SK-N-SH (cell line): ENCODE data around the gene CAMTA2. TPM values are rescaled to one million over a fixed set of nuclear protein-coding genes. Genes with fewer than 3 reads are reported as not detected.

Experiments used
- CTCF ChIA-PET: fragments of 300-600, 350-600 bp; formaldehyde crosslinking; extraction: SDS; loops from one replicate; lab custom pipeline; 2021; lab: Yijun Ruan, JAX
- POLR2A ChIA-PET: fragments of 350-600 bp; sonication (Branson Sonifier 250); formaldehyde crosslinking; extraction: SDS; loops from one replicate; lab custom pipeline; 2020; ENCODE audit warnings: antibody characterized with exemption, inconsistent platforms; lab: Yijun Ruan, JAX
- DNase-seq: peaks from one replicate; pipeline ENCODE4 v3.0.0; 2012
- H2AFZ ChIP-seq: fragments of 200-600 bp; sonication (generic); 2 replicates; pipeline ENCODE4 v1.8.1; 2016; ENCODE audit warnings: antibody characterized with exemption, mild to moderate bottlenecking, low read depth
- H3F3A ChIP-seq: fragments of 200-600 bp; sonication (generic); replicated peaks from 2 replicates; pipeline ENCODE3; 2016; ENCODE audit warnings: antibody characterized with exemption, mild to moderate bottlenecking; ENCODE audit not compliant: insufficient read depth
- H3K27ac ChIP-seq, 2 experiments: fragments of 200-500 bp in 1 of 2; fragments of 200-600 bp in 1 of 2; sonication (Bioruptor generic) in 1 of 2; sonication (generic), shearing (Covaris generic) in 1 of 2; 2 replicates each; pipeline versions ENCODE4 v1.5.1 to v1.6.1; 2014 to 2016; ENCODE audit warnings: low read depth in 2 of 2, inconsistent platforms in 1 of 2, low read length in 1 of 2, mild to moderate bottlenecking in 1 of 2, mixed read lengths in 1 of 2
- H3K27me3 ChIP-seq: fragments of 200-600 bp; sonication (generic), shearing (Covaris generic); 2 replicates; pipeline ENCODE4 v1.6.1; 2016; ENCODE audit warnings: mixed run types; ENCODE audit not compliant: insufficient read depth
- H3K36me3 ChIP-seq, 2 experiments: fragments of 200-500 bp in 1 of 2; fragments of 200-600 bp in 1 of 2; sonication (Bioruptor generic) in 1 of 2; sonication (generic) in 1 of 2; replicated peaks in 1 of 2; 2 replicates each; pipeline versions ENCODE3 to v1.5.1; 2014 to 2016; ENCODE audit warnings: low read length in 1 of 2, mild to moderate bottlenecking in 1 of 2; ENCODE audit not compliant: insufficient read depth in 2 of 2, control insufficient read depth in 1 of 2
- H3K4me1 ChIP-seq, 2 experiments: fragments of 200-500 bp in 1 of 2; fragments of 200-600 bp in 1 of 2; sonication (Bioruptor generic) in 1 of 2; sonication (generic), shearing (Covaris generic) in 1 of 2; 2 replicates each; pipeline versions ENCODE4 v1.5.1 to v1.6.1; 2014 to 2016; ENCODE audit warnings: low read depth in 1 of 2, low read length in 1 of 2, mixed run types in 1 of 2; ENCODE audit not compliant: insufficient read depth in 2 of 2, control insufficient read depth in 1 of 2
- H3K4me2 ChIP-seq: fragments of 200-600 bp; sonication (generic), shearing (Covaris generic); 2 replicates; pipeline ENCODE4 v1.6.1; 2017; ENCODE audit warnings: mixed run types
- H3K4me3 ChIP-seq, 2 experiments: fragments of 200-500 bp in 1 of 2; fragments of 200-600 bp in 1 of 2; sonication (Bioruptor generic) in 1 of 2; sonication (generic), shearing (Covaris generic) in 1 of 2; 2 replicates each; pipeline versions ENCODE4 v1.5.1 to v1.8.1; 2014 to 2016; ENCODE audit warnings: low read depth in 2 of 2, inconsistent platforms in 1 of 2, low read length in 1 of 2, mild to moderate bottlenecking in 1 of 2, mixed read lengths in 1 of 2, moderate library complexity in 1 of 2
- H3K79me2 ChIP-seq: fragments of 200-600 bp; sonication (generic); 2 replicates; pipeline ENCODE4 v1.8.1; 2017; ENCODE audit warnings: mild to moderate bottlenecking; ENCODE audit not compliant: insufficient read depth
- H3K9ac ChIP-seq: fragments of 200-600 bp; sonication (generic); 2 replicates; pipeline ENCODE4 v1.6.1; 2017; ENCODE audit warnings: mixed run types
- H3K9me2 ChIP-seq: fragments of 200-600 bp; sonication (generic); 2 replicates; pipeline ENCODE4 v1.6.1; 2017; ENCODE audit warnings: mixed run types
- H3K9me3 ChIP-seq: fragments of 200-600 bp; sonication (generic); 2 replicates; pipeline ENCODE4 v1.6.1; 2017; ENCODE audit warnings: mixed run types, mild to moderate bottlenecking, moderate library complexity
- H4K20me1 ChIP-seq: fragments of 200-600 bp; sonication (generic); 2 replicates; pipeline ENCODE4 v1.6.1; 2017; ENCODE audit warnings: mild to moderate bottlenecking, mixed run types; ENCODE audit not compliant: insufficient read depth
- CHD2 ChIP-seq: fragments of 150-350 bp; IDR thresholded peaks from 2 replicates; pipeline ENCODE4 v1.6.1; 2018; ENCODE audit warnings: low read length; ENCODE audit not compliant: partially characterized antibody
- ELF1 ChIP-seq: IDR thresholded peaks from 2 replicates; pipeline ENCODE4 v1.4.0; 2012
- EP300 ChIP-seq, 2 experiments: IDR thresholded peaks; 2 replicates each; pipeline versions ENCODE4 v1.4.0 to v1.6.1; 2012; ENCODE audit warnings: borderline replicate concordance in 1 of 2, low read depth in 1 of 2, low read length in 1 of 2
- FOXM1 ChIP-seq: IDR thresholded peaks from 2 replicates; pipeline ENCODE4 v1.4.0; 2012; ENCODE audit warnings: low read depth, mild to moderate bottlenecking
- GABPA ChIP-seq: IDR thresholded peaks from 2 replicates; pipeline ENCODE4 v1.4.0; 2012; ENCODE audit warnings: low read depth, mild to moderate bottlenecking
- JUND ChIP-seq: IDR thresholded peaks from 2 replicates; pipeline ENCODE4 v1.4.0; 2012
- MAX ChIP-seq: IDR thresholded peaks from 2 replicates; pipeline ENCODE4 v1.4.0; 2012; ENCODE audit warnings: low read depth
- POLR2AphosphoS5 ChIP-seq: IDR thresholded peaks from 2 replicates; pipeline ENCODE4 v1.6.1; 2012; ENCODE audit warnings: low read depth, low read length
- WGBS: methylation state at CpG from one replicate; pipeline ENCODE4 v1.1.6; 2017; ENCODE audit warnings: low lambda C conversion rate; 5-methylcytosine and 5-hydroxymethylcytosine counted together
- polyA plus RNA-seq, 3 experiments: library from polyadenylated mRNA; depleted of rRNA; stranded (reverse); fragments of >200 nt; gene quantifications; 2 replicates each; pipeline ENCODE4 v1.2.3, GENCODE V29; 2012
- TF ChIP-seq, protein P1 (sequence below): IDR thresholded peaks from 2 replicates; pipeline ENCODE4 v1.6.1; 2012; ENCODE audit warnings: mild to moderate bottlenecking, low read depth, low read length, moderate library complexity

CAMTA2 gene
- polyA plus RNA-seq, 1 of the 3 experiments (the other 2 are of a cell fraction) = 27.0 TPM

DNA sequence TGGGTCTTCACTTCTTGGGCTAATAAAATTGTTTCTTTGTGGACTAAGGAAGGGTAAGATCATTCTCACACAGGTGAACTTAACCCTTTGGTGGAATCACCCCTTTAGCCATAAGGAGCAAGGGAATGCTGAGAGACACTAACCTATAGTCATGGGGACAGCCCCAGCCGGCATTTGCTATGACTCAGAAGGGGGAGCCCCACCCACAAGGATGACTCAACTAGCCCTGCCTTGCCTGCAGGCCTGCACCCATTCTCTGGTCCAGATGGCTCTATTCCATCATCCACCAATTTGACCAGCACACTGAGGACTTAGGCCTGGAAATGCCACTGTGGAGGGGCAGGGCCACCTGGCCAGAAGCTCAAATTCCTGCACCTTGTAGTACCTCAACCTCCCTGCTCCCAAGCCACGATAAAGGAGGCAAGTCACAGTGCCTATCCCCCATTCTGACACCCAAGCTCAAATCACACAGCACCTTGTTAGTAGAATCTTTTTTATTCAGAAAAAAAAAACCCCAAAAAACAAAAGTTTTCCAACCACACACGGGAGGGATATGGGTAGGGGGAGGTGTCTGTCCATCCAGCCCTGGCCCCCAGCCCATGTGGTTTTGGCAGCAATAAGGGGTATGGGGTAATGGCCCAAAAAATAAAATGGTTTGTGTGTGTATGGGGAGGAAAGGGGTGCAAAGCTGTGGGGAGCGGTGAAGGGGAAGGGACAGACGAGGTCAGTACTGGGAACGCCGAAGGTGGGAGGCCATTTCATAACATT, 42.1 kb downstream of the CAMTA2 start (continued):
- TF ChIP-seq, protein P1, sequence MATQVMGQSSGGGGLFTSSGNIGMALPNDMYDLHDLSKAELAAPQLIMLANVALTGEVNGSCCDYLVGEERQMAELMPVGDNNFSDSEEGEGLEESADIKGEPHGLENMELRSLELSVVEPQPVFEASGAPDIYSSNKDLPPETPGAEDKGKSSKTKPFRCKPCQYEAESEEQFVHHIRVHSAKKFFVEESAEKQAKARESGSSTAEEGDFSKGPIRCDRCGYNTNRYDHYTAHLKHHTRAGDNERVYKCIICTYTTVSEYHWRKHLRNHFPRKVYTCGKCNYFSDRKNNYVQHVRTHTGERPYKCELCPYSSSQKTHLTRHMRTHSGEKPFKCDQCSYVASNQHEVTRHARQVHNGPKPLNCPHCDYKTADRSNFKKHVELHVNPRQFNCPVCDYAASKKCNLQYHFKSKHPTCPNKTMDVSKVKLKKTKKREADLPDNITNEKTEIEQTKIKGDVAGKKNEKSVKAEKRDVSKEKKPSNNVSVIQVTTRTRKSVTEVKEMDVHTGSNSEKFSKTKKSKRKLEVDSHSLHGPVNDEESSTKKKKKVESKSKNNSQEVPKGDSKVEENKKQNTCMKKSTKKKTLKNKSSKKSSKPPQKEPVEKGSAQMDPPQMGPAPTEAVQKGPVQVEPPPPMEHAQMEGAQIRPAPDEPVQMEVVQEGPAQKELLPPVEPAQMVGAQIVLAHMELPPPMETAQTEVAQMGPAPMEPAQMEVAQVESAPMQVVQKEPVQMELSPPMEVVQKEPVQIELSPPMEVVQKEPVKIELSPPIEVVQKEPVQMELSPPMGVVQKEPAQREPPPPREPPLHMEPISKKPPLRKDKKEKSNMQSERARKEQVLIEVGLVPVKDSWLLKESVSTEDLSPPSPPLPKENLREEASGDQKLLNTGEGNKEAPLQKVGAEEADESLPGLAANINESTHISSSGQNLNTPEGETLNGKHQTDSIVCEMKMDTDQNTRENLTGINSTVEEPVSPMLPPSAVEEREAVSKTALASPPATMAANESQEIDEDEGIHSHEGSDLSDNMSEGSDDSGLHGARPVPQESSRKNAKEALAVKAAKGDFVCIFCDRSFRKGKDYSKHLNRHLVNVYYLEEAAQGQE = peak; percentile 25; the same call in 1 of the 2 replicates
- peak in 1 of 2 experiments; percentile 25; a peak in 1 of 4 replicates for TF ChIP-seq EP300 (IDR thresholded peaks at IDR 0.05; ENCODE audit: borderline replicate concordance in 1 of 2, low read depth in 1 of 2, low read length in 1 of 2)
- TF ChIP-seq MAX = peak; percentile 80
- TF ChIP-seq POLR2AphosphoS5 = no peak; the same call in 1 of the 2 replicates
- peak; percentile 29 for TF ChIP-seq CHD2
- no peak for TF ChIP-seq FOXM1
- TF ChIP-seq ELF1 = no peak
- TF ChIP-seq GABPA = peak; percentile 37; the same call in 1 of the 2 replicates

- POLR2A ChIA-PET = interaction anchor here (0.6 to 4.3 kb wide), 2 partner anchors 18 to 23 kb away, joined by 3 to 32 read pairs; partner anchors contain the start of gene SPAG7
Observed at GRCh38 chr17:4944554-4945175, 42.8 kb downstream of the CAMTA2 start.

More at GRCh38 chr17:4944554-4945175, 42.8 kb downstream of the CAMTA2 start:
- Histone ChIP-seq H3K9ac (peak overlapping the region; percentile 41; the same call in 1 of the 2 replicates), H3K79me2 (peaks cover 79% of the 10 kb centered on the region), H3K4me3 (no peak overlapping the region; a peak in 1 of 4 replicates), H3K9me3 (no peaks in the 10 kb centered on the region), H3K36me3 (peaks cover 37 to 40% of the 10 kb centered on the region in 2 experiments), H3K27me3 (no peaks in the 10 kb centered on the region), H3K9me2 (no peaks in the 10 kb centered on the region), H3K4me2 (peak overlapping the region; percentile 98), H2AFZ (no peak overlapping the region), H4K20me1 (peaks cover 45% of the 10 kb centered on the region), H3K27ac (peak overlapping the region; percentile 63 to 97), H3K4me1 (peaks cover 16 to 33% of the 10 kb centered on the region in 2 experiments), H3F3A (peaks cover 73% of the 10 kb centered on the region)
- WGBS = 61% methylated on average over 6 of the region's 8 CpGs
- TF ChIP-seq JUND = peak; percentile 3; the same call in 1 of the 2 replicates
- TF ChIP-seq MAX = no peak
- no peak for TF ChIP-seq EP300 (IDR thresholded peaks at IDR 0.05; ENCODE audit: borderline replicate concordance in 1 of 2, low read depth in 1 of 2, low read length in 1 of 2)
- CTCF ChIA-PET = interaction anchor here (0.9 kb wide), 1 partner anchor 154 kb away, joined by 3 read pairs; no protein-coding TSS in a partner anchor
- no peak for DNase-seq
